ENCODE data around the gene SULT4A1. TPM values are rescaled to one million over a fixed set of nuclear protein-coding genes. Genes with fewer than 3 reads are reported as not detected.
"Not testable (repeated sequence)": the region's sequence is repeated elsewhere in the genome, so short reads cannot be mapped to it uniquely, and the experiment has no call there.

The SULT4A1 gene
- total RNA-seq (2014; rRNA removed; shearing (Covaris generic); ENCODE audit: low replicate concordance) = not detected in 2 replicates

- in situ Hi-C loops (cut with HindIII; ENCODE audit: low pct_unique_long_range_greater_than_20kb, low sequenced_read_pairs) = no loop called here
- no peak for DNase-seq (ENCODE audit: low read depth)
Observed at GRCh38 chr22:43862074-43862881, at the start of gene SULT4A1. Gene SULT4A1, minus strand, starts transcription at chr22:43862513. Its CDS starts 131 bp downstream, at chr22:43862382.

GRCh38 chr22:43911351-43911750 lies 49.0 kb upstream of the SULT4A1 start:
- no peak for DNase-seq (ENCODE audit: low read depth)
- in situ Hi-C loops (cut with HindIII; ENCODE audit: low pct_unique_long_range_greater_than_20kb, low sequenced_read_pairs) = no loop called here

- in situ Hi-C loops (cut with HindIII; ENCODE audit: low pct_unique_long_range_greater_than_20kb, low sequenced_read_pairs) = no loop called here
- DNase-seq (ENCODE audit: low read depth) = no peak
Observed at GRCh38 chr22:43910178-43910695, 47.9 kb upstream of the SULT4A1 start.

- no peak for DNase-seq (ENCODE audit: low read depth)
- in situ Hi-C loops (cut with HindIII; ENCODE audit: low pct_unique_long_range_greater_than_20kb, low sequenced_read_pairs) = no loop called here
Observed at GRCh38 chr22:43909708-43910107, 47.4 kb upstream of the SULT4A1 start.

GRCh38 chr22:43905681-43906080 lies 43.4 kb upstream of the SULT4A1 start:
- DNase-seq (ENCODE audit: low read depth) = no peak
- in situ Hi-C loops (cut with HindIII; ENCODE audit: low pct_unique_long_range_greater_than_20kb, low sequenced_read_pairs) = no loop called here

- DNase-seq (ENCODE audit: low read depth); in situ Hi-C loops (cut with HindIII; ENCODE audit: low pct_unique_long_range_greater_than_20kb, low sequenced_read_pairs): not testable (repeated sequence)
Observed at GRCh38 chr22:43904412-43904811, 42.1 kb upstream of the SULT4A1 start.

- DNase-seq (ENCODE audit: low read depth); in situ Hi-C loops (cut with HindIII; ENCODE audit: low pct_unique_long_range_greater_than_20kb, low sequenced_read_pairs): not testable (repeated sequence)
Observed at GRCh38 chr22:43903033-43903432, 40.7 kb upstream of the SULT4A1 start.

GRCh38 chr22:43901976-43902643 lies 39.8 kb upstream of the SULT4A1 start:
- peak; percentile 42 for DNase-seq (ENCODE audit: low read depth)
- in situ Hi-C loops (cut with HindIII; ENCODE audit: low pct_unique_long_range_greater_than_20kb, low sequenced_read_pairs) = no loop called here

- in situ Hi-C loops (cut with HindIII; ENCODE audit: low pct_unique_long_range_greater_than_20kb, low sequenced_read_pairs) = no loop called here
Observed at GRCh38 chr22:43900206-43900605, 37.9 kb upstream of the SULT4A1 start.

GRCh38 chr22:43897751-43898261 lies 35.5 kb upstream of the SULT4A1 start:
- in situ Hi-C loops (cut with HindIII; ENCODE audit: low pct_unique_long_range_greater_than_20kb, low sequenced_read_pairs) = no loop called here
- peak; percentile 12 for DNase-seq (ENCODE audit: low read depth)

More at GRCh38 chr22:43900206-43900605, 37.9 kb upstream of the SULT4A1 start:
- DNase-seq (ENCODE audit: low read depth) = no peak

GRCh38 chr22:43895986-43896645 lies 33.8 kb upstream of the SULT4A1 start:
- DNase-seq (ENCODE audit: low read depth) = no peak
- in situ Hi-C loops (cut with HindIII; ENCODE audit: low pct_unique_long_range_greater_than_20kb, low sequenced_read_pairs) = no loop called here

GRCh38 chr22:43894122-43894521 lies 31.8 kb upstream of the SULT4A1 start:
- in situ Hi-C loops (cut with HindIII; ENCODE audit: low pct_unique_long_range_greater_than_20kb, low sequenced_read_pairs) = no loop called here

GRCh38 chr22:43893266-43893665 lies 31.0 kb upstream of the SULT4A1 start:
- in situ Hi-C loops (cut with HindIII; ENCODE audit: low pct_unique_long_range_greater_than_20kb, low sequenced_read_pairs) = no loop called here
- no peak for DNase-seq (ENCODE audit: low read depth)

More at GRCh38 chr22:43894122-43894521, 31.8 kb upstream of the SULT4A1 start:
- DNase-seq (ENCODE audit: low read depth) = no peak

- no peak for DNase-seq (ENCODE audit: low read depth)
- in situ Hi-C loops (cut with HindIII; ENCODE audit: low pct_unique_long_range_greater_than_20kb, low sequenced_read_pairs) = no loop called here
Observed at GRCh38 chr22:43892183-43892894, 30.0 kb upstream of the SULT4A1 start.

- in situ Hi-C loops (cut with HindIII; ENCODE audit: low pct_unique_long_range_greater_than_20kb, low sequenced_read_pairs) = no loop called here
- no peak for DNase-seq (ENCODE audit: low read depth)
Observed at GRCh38 chr22:43891360-43892182, 29.3 kb upstream of the SULT4A1 start, which contains the start of gene PNPLA5. Gene PNPLA5, minus strand, starts transcription at chr22:43892013. Its CDS starts 133 bp downstream, at chr22:43891880.

- DNase-seq (ENCODE audit: low read depth) = no peak
- in situ Hi-C loops (cut with HindIII; ENCODE audit: low pct_unique_long_range_greater_than_20kb, low sequenced_read_pairs) = no loop called here
Observed at GRCh38 chr22:43890901-43891331, 28.6 kb upstream of the SULT4A1 start.

- in situ Hi-C loops (cut with HindIII; ENCODE audit: low pct_unique_long_range_greater_than_20kb, low sequenced_read_pairs) = no loop called here
- no peak for DNase-seq (ENCODE audit: low read depth)
Observed at GRCh38 chr22:43889860-43890253, 27.5 kb upstream of the SULT4A1 start.
